HG02840 (cell line): ENCODE results near the gene TEX13C.
A peak's percentile ranks its signal among the peaks of the same experiment; 100 is the strongest.
"Not testable (repeated sequence)": the region's sequence is repeated elsewhere in the genome, so short reads cannot be mapped to it uniquely, and the experiment has no call there.

Experiments
- ATAC-seq: cut with Tn5 transposase; IDR thresholded peaks from one replicate; pipeline ENCODE4 v1.9.1; 2021; ENCODE audit warnings: mild to moderate bottlenecking, moderate library complexity, moderate number of reproducible peaks; ENCODE audit not compliant: unreplicated experiment, low FRiP score

The TEX13C gene

DNA sequence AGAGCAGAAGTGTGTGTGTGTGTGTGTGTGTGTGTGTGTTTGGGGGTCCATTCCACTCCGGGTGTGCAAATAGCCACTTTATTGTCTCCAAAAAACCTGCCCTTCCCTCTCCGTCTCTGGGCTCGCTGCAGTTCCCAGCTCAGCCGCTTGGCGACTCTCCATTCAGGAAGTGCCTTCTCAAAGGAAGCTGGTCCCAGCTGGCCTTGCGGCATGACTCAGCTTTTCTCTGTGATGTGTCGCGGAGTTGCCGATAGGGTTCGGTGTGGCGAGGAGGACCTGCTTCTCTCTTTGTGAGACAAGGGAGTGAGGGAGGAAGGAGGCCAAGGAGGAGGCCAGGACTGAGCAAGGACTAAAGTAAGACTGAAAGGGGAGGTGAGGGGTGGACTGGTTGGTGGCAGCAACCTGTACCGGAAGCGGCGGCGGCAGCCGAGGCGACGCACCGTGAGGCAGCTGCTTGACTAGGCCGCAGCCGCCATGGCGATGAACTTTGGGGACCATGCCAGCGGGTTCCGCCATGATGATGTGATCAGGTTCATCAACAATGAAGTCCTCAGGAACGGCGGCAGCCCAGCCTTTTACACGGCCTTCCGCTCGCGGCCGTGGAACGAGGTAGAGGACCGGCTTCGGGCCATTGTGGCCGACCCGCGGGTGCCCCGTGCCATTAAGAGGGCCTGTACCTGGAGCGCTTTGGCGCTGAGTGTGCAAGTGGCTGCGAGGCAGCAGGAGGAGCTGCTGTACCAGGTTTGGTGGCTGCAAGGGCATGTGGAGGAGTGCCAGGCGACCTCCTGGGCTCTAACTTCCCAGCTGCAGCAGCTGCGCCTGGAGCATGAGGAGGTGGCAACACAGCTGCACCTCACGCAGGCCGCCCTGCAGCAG lies at the start of gene TEX13C:
TSS of gene TEX13C (plus strand) at position 226 of the 876 bp plus-strand sequence. CDS start at position 475, 249 bp downstream.
- ATAC-seq = no peak

DNA sequence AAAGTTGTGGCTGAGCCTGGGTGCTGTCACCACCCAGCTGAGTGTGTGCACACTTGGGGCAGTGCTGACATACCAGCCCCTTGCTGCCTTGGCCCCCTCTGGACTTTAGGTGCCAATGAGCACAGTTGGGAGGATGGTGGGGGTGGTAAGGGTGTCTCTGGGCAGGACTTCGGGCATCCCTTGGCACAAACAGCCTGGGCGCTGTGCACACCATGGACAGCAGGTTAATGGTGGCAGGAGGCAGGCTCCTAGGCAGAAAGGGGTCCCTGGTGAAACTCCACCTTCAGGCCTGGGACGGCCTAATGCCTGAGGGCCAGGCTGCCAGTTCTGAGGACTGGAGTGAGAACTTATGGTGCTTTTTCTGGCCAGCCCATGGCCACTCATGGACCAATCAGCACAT lies 32.4 kb upstream of the TEX13C start:
- no peak for ATAC-seq

- ATAC-seq = no peak
Observed at GRCh38 chrX:125288343-125288742, 31.3 kb upstream of the TEX13C start.

DNA sequence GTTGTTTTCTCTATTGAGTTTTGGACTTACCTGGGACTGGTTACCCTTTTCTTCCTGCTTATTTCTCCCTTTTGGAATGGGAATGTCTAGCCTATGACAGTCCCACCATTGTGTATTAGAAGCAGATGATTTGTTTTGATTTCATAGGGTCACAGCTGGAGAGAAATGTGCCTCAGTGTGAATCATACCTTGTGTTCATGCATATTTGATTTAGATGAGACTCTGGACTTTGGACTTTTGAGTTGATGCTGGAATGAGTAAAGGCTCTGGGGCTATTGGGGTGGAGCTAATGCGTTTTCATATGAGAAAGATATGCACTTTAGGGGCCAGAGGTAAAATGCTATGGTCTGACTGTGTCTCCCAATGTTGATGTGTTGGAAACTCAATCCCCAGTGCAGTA lies 30.5 kb upstream of the TEX13C start:
- ATAC-seq = no peak

- no peak for ATAC-seq
Observed at GRCh38 chrX:125289920-125290319, 29.8 kb upstream of the TEX13C start.

DNA sequence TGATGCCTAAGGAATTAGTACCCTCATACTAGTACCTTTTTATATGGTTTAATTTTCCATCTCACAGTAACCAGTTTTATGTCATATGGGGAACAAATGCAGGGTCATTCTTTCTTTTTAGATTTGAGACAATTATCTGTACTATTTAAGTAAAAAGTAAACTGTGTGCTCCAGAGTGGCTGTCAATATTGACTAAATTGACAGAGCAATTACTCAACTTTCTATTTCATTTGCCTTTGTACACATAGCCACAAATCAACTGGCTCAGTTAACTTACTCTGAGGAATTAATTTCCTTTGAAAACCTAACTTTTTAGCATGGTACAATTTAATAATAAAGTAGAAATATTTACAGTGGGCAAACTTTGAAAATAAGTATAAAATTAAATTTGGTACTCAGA lies 28.5 kb upstream of the TEX13C start:
- no peak for ATAC-seq

DNA sequence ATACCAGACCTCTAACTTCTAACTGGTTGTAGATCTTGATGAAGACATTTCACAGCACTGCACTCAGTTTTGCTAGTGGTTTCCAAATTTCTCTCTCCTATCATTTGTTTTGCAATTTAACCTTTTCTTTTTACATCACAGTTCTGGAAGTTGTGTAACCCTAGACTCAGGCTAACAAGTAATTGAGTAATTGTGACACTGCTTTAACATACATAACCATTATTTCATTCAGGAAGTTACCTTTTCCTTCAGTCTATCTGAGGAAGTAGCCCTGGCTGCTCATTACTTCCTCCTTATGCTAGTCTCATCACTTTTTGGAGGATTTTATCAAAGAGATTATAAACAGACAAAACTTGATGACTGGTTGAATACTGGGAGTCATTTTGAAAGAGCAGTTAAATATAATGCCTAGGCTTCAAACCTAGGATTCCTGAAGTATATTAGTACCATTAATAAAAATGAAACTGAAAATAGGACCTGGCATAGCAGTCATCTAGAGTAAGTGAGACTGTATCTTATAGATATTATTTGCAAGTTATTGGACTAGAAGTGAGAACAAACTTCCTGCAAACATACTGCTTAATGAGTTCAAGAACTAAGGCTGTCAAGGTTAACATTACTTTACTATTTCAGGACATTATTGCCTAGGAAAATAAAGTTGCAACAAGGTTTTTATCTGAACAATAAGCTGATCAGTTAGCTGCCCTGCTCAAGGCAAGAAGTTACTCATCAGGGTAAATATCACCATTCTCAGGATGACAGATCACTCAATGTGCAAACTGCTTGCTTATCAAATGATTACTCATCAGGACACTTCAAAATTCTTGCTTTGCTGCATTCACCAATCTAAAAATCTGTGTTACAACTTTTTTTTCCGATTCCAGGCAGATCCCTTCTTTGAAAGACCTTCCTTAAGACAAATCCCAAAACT lies 25.6 kb upstream of the TEX13C start:
- ATAC-seq = peak; percentile 72

GRCh38 chrX:125295337-125295736 lies 24.3 kb upstream of the TEX13C start:
- ATAC-seq = peak; percentile 69

GRCh38 chrX:125298871-125299270 lies 20.8 kb upstream of the TEX13C start:
- no peak for ATAC-seq

- no peak for ATAC-seq
Observed at GRCh38 chrX:125306335-125306866, 13.3 kb upstream of the TEX13C start.

- ATAC-seq = no peak
Observed at GRCh38 chrX:125308653-125309052, 11.0 kb upstream of the TEX13C start.

DNA sequence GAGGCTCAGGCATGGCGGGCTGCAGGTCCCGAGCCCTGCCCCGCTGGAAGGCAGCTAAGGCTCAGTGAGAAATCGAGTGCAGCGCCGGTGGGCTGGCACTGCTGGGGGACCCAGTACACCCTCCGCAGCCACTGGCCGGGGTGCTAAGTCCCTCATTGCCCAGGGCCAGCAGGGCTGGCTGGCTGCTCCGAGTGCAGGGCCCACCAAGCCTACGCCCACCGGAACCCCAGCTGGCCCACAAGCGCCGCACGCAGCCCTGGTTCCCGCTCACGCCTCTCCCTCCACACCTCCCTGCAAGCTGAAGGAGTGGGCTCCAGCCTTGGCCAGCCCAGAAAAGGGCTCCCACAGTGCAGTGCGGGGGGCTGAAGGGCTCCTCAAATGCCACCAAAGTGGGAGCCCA lies 505 bp upstream of the TEX13C start:
- ATAC-seq = not testable (repeated sequence)

- no peak for ATAC-seq
Observed at GRCh38 chrX:125322431-125322830, 2.8 kb downstream of the TEX13C start.

DNA sequence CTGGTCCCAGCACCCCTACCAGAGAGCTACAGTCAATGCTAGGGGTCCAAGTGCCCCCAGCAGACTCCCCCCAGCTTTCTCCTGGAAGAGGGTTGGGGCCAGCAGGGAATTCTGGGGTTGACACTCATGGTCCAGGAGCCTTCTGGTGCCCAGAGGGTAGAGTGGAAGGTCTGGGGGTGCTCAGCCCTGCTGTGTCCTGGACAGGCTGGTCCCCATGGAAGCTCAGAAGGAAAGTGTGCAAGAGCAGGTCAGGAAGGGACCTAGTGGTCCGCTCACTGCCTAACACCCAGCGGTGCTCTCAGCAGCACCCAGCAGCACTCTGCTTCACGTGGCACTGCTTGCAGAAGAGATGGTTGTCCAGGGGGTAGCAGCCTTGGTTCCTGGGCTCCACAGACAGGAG lies 6.9 kb downstream of the TEX13C start:
- ATAC-seq = no peak

DNA sequence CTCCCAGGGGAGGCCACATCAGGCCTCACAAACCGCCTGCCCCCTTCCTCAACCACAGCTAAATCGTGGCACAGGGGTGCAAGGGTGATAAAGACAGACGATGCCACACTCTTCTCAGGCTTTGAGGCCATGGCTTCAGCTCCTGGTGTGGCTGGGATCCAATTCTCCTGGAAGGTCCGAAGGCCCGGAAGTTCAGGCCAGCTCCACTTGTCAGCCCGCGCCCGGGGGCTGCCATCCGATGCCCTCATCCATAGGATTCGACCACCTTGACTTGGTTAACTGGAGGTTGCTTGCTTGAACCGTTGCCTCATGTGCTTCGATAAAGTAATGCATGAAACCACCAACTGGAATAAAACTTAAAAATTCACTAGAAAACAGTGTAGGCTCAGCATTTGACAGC lies 8.2 kb downstream of the TEX13C start:
- ATAC-seq = no peak

GRCh38 chrX:125333583-125333982 lies 13.9 kb downstream of the TEX13C start:
- no peak for ATAC-seq

GRCh38 chrX:125340490-125340889 lies 20.8 kb downstream of the TEX13C start:
- ATAC-seq = no peak

DNA sequence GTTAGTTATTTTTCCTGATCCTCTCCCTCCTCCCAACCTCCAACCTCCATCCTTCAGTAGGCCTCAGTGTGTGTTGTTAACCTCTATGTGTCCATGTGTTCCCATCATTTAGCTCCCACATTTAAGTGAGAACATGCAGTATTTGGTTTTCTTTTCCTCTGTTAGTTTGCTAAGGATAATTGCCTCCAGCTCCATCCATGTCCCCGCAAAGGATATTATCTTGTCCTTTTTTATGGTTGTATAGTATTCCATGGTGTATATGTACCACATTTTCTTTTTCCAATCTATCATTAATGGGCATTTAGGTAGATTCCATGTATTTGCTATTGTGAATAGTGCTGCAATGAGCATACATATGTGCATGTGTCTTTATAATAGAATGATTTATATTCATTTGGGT lies 54.5 kb downstream of the TEX13C start:
- no peak for ATAC-seq
